ENCODE measurements around the gene FCN3. TPM values are rescaled to one million over a fixed set of nuclear protein-coding genes. Genes with fewer than 3 reads are reported as not detected.
A peak's percentile ranks its signal among the peaks of the same experiment; 100 is the strongest.
"Not testable (repeated sequence)": the region's sequence is repeated elsewhere in the genome, so short reads cannot be mapped to it uniquely, and the experiment has no call there.

FCN3 gene
- total RNA-seq, 1 donor = under 0.01 TPM

DNA sequence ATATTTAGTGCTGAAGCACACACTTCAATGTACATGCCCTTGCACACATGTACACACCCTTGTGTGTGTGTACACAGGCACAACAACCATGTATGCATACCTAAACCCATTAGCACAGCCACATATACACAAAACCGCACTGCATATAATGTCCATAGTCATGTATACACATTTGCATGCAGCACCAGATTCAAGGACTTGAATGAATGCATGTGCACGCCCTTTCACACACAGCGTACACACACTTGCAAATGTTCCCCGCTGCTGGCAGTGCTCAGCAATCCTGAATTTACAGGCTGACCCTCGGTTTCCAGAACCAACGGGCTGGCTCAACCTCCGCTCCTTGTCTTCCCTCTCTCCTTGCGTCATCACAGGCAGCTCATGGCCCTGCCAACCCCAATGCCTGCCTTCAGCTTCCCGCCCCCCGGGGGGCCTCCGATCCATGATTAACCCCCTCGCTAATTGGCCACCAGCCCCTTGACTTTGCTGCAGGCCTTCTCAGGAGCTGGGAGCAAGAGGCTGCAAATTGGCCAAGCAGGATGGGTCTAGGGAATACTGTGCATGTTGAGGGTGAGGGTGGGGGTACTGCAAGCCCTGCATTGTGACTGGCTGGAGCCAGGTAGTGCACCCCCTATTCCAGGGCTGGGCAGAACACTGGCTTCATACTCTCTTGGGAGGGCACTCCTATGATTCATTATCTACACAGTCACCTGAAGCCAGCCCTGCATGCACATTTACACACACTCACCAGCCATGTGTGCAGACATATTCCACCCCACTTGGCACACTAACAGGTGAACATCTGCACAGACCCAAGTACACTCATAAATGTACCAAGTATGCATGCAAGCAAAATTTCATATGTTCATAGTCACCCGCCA is 25.7 kb upstream of the FCN3 start:
- no peak for DNase-seq (ENCODE audit: low read depth in 2 of 3, low spot score in 2 of 3)

DNA sequence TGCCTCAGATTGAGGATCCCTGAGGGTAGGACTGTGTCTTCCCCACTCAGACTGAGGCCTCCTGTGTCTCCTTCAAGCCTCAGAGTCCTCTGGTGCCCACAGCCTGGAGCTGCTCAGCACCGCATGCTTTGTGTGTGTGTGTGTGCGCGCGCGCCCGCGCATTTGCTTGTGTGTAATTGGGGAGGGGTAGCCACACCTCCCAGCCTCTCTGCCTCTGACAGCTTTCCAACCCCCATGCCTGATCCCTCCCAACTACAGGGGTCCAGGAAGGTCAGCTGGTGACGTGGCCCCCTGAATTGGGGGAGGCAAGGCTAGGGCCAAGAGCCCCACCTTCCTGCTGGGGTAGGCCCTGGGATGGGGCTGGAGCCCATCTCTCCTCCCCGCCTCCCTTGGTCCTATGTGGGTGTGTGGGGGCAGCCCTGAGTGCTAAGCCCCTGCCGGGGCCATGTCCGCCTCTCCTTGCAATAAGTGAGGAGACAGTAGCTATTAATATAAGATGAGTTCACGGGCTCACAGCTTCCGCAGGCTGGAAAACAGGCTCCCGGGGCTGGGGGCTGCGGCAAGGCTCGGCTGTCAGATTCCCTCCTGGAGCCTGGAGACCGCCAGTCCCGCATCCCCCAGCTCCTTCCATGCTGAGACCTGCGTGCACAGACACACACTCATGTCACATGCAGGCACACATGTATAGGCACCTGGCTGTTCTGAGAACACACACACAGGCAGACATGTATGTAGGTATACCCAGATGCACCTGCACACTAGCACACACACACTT is 24.8 kb upstream of the FCN3 start:
- DNase-seq (ENCODE audit: low read depth in 2 of 3, low spot score in 2 of 3) = no peak

DNA sequence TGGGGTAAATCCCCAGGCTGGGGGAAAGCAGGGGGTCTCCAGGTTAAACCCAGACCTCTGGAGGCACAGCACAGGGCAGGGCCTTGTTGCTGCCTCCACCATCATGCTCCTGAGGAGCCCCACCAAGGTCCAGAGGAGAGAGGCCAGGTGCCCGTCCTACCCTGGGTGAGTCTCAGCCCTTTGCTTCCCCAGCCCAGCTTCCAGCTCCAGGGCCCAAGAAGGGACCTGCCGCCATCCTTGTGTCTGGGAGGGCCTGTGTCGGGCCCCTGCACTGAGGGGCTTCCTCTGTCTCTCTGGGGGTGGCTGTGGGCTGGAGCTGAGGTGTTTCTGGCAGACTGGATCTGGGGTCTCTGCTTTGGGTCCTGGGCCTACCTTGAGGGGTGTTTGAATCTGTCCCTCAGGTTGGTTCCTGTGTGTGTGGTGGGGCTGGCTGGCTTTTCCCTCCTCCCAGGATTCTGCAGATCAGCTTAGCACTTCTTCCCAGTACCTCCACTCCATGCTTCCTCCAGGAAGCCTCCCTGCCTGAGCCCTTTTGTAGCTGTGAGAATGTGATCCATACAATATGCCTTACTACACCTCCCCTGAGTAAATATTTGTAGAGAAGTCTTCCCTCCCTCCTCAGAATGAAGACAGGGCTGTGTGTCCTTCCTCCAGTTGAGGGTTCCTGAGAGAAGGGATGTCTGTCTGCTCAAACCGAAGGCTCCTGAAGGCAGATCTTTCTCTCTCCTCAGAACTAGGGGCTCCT is 24.0 kb upstream of the FCN3 start:
- no peak for DNase-seq (ENCODE audit: low read depth in 2 of 3, low spot score in 2 of 3)

DNA sequence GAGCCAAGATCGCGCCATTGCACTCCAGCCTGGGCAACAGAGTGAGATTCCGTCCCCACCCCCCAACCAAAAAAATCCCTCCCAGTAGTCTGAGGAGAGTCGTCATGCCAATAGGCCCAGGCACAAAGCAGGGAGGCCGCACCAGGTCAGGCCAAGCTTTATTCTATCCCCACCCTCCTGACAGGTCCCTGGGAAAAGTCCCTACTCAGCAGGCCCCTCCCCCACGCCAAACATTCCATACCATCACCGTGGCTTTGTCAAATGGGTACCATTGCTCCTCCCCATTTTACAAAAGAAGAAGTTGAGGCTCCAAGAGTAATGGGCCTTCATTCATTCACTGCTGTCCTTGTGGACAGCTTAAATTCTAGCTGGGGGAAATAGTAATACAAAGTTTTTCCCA is 23.1 kb upstream of the FCN3 start:
- DNase-seq (ENCODE audit: low read depth in 2 of 3, low spot score in 2 of 3) = no peak

DNA sequence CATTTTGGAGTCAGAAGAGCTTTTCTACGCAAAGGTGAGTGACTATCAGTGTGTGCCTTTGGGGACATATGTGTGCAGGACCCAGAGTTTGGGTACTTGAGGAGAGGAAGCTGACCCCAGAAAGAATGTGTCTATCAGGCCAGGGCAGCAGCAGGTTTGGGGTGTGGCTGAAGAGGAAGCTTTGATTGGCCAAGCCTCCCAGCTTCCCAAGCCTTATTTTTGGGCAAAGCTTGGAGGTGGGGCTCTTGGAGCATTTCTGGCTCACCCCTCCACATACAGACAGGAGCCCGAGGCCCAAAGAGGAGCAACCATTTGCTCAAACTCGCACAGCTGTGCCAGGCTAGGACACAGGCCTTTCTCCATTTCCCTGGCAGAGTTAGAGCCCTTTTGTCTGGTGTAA is 22.5 kb upstream of the FCN3 start:
- no peak for DNase-seq (ENCODE audit: low read depth in 2 of 3, low spot score in 2 of 3)

DNA sequence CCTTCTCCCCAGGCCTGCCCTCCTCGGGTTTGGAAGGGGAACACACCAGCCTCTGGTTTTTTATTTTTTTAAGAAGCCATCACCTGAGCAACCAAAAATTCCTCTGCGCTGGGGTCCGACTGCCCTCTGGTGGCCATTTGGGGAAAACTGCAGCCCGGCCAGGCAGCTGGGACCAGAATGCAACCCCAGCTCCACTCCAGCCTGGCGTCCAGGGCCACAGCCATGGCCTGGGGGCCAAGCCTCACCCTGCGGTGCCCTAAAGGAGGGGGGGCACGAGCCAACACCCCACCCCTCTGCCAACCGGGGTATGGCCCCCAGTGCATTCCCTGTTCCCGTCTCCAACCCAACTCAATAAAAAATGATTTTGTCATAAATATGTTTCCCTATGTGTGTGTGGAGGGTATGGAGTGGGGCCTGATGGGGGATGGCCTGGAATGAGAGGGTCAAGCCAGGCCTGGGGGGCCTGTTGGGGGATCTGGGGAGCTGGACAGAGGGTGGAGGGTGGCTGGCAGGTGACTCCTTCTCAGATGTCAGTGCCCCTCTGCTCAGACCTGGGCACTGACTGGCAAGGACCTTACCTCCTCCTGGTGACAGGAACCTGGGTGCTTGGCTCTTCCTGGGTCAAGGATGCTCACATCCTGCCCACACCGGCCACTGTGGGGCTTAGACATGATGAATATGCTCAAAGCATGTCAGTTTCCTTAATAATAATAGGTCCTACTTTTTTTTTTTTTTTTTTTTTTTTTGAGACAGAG is 21.0 kb upstream of the FCN3 start:
- DNase-seq (ENCODE audit: low read depth in 2 of 3, low spot score in 2 of 3) = peak; percentile 70 to 90 (median 80)

DNA sequence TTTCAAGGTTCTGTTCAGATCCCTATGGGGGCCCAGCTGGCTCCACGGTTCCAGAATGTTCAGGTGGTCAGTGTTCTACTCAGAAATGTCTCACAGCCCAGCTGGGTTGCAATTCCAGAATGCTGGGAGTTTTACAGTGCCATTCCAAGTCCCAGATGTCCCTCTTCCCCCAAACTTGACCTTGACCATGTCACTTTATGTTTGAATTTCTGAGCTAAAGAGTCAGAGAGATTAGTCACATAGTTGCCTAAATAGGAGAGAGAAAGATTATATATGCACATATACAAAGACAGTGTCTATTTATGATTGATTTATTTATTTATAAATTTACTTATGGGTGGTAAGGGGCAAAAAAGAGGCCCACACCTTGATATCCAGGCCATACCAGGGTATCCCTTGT is 20.3 kb upstream of the FCN3 start:
- no peak for DNase-seq (ENCODE audit: low read depth in 2 of 3, low spot score in 2 of 3)

DNA sequence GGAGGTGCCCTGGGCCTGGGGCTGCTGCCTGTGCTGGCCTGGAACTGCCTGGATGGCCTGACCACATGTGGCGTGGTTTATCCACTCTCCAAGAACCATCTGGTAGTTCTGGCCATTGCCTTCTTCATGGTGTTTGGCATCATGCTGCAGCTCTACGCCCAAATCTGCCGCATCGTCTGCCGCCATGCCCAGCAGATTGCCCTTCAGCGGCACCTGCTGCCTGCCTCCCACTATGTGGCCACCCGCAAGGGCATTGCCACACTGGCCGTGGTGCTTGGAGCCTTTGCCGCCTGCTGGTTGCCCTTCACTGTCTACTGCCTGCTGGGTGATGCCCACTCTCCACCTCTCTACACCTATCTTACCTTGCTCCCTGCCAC is 19.6 kb upstream of the FCN3 start:
- DNase-seq (ENCODE audit: low read depth in 2 of 3, low spot score in 2 of 3) = no peak

DNA sequence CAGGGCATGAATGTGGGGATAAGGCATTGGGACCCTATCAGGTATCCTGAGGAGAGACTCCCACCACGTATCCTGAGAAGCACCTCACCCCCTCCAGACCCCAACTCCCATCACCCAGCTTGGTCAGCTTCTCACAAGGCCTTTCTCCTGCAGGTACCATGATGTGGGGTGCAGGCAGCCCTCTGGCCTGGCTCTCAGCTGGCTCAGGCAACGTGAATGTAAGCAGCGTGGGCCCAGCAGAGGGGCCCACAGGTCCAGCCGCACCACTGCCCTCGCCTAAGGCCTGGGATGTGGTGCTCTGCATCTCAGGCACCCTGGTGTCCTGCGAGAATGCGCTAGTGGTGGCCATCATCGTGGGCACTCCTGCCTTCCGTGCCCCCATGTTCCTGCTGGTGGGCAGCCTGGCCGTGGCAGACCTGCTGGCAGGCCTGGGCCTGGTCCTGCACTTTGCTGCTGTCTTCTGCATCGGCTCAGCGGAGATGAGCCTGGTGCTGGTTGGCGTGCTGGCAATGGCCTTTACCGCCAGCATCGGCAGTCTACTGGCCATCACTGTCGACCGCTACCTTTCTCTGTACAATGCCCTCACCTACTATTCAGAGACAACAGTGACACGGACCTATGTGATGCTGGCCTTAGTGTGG is 19.1 kb upstream of the FCN3 start:
- DNase-seq (ENCODE audit: low read depth in 2 of 3, low spot score in 2 of 3) = no peak

DNA sequence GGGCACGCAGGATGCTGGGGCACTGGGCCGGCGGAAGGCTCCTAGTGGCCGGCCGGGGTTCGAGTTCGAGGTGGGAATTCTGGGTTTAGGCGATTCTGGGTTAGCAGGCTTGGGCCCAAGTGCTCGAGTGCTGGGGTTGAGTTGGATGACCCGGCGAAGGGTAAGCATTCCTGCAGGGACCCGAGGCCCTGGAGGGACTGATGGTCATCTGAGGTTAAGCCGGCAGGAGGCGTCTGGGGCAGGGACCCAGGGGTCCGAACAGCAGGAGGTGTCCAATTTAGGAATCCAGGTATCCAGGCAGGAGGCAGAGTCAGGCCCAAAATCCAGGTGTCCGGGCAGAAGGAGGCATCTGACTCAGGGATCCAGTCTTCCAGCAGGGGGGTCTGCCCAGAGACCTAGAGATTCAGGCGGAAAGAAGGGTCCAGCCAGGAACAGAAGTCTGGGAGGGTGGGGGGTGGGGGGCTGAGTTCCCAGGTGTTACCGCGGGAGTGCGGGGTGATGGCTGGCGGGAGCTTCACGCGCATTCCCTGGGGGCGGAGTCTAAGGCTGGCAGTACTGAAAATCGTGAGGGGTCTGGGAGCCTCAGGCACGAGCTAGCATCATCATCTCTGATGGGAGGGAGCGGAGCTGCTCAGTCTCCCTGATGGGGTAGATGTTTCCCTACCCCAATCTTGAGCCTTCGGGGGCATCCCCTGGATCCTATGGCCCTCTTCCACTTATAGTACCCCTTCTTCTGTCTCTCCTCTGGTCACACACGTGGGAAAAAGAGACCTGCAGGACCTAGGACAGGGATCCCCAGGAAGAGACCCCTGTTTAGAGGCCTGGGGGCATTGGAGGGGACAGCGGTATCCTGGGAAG is 18.4 kb upstream of the FCN3 start:
- no peak for DNase-seq (ENCODE audit: low read depth in 2 of 3, low spot score in 2 of 3)

DNA sequence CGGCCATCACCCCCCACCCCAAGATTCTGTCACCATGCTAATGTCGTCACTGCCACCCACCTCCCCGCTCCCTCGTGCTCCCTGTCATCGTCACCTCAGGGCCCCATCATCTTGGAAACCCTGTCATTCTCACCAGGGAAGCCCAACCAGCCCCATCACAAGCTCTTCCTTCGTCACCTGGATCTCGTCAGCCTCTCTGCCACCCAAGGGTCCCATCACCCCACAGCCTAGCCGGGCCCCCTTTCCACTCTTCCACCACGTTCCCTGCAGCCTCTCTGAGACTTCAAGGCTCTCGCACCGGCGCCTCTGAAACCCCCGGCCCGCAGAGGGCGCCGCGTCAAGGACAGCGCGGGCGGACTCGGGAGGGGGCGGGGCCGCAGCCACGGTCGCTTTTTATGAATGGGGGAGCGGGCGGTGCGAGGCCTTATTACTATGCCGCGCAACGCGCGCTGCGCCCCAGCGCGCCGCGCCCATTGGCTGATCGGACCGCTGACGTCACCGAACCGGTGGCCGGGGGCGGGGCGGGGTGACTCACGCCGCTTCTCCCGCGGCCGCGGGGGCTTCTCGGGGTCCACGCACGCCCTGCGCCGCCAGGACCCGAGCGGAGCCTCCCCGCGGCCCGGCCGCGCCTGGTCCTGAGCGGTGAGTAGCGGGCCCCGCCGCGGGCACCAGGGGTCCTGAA is 17.6 kb upstream of the FCN3 start, which contains the start of gene GPR3:
TSS of gene GPR3 (plus strand) at position 527 of the 682 bp plus-strand sequence. CDS start 1,177 bp downstream, outside the sequence.
- peak; percentile 86 to 95 (median 94) for DNase-seq (ENCODE audit: low read depth in 2 of 3, low spot score in 2 of 3)

DNA sequence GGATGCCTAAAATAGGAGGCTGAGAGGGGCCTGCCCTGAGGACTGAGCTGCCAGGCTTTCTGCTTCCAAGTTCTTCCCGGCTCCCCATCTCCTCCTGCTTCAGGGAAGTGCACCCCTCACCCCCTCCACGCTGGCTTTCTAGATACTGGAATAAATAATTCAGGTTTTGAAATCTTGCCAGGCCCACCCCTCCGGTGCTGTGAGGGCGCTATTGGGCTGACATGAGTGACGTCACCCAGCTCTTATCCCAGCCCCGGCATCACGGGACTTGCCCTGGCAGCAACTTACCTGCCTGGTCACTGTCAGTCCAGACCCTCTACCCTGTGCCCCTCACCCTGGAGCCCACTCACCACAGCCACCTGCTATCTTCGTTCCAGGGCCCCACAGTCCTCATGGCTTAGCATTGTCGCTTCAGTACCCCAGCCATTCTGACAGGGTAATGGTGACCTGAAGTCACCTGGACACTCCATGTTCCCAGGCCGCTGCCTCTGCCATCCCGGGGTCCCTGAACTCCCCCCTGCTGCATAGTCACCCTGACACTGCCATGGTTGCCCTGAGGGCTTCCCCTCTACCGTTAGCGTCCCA is 17.0 kb upstream of the FCN3 start:
- peak in 2 of 3 donors; percentile 62 to 63 for DNase-seq (ENCODE audit: low read depth in 2 of 3, low spot score in 2 of 3)

DNA sequence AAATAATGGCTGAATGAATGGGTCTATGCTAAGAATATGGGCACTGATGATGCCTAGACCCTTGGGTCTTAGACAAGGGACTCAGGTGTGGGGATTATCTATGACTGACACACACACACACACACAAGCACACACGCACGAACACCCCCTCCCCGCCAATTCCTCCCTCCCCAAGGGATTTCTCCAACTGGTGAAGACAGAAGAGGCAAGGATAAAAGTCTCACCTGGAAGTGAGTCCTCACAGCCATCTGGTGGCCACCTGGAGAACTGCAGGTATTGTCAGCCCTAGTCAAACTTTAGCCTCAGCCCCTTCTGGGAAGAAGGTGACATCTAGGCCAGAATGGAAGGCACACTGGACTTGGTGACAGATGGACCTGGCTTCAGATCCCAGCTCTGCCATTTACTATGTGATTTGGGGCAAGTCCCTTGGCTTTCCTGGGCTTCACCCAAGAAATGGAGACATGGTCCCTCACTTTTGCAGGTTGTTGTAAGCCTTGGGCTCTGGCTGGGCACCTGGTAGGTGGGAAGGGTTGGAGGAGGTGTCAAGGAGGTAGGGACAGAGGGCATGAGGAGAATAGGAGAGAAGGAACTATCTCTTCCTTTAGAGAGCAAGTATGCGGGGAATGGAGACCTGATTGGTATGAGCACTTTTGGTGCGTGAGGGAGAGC is 13.8 kb upstream of the FCN3 start:
- peak; percentile 53 to 59 (median 53) for DNase-seq (ENCODE audit: low read depth in 2 of 3, low spot score in 2 of 3)

DNA sequence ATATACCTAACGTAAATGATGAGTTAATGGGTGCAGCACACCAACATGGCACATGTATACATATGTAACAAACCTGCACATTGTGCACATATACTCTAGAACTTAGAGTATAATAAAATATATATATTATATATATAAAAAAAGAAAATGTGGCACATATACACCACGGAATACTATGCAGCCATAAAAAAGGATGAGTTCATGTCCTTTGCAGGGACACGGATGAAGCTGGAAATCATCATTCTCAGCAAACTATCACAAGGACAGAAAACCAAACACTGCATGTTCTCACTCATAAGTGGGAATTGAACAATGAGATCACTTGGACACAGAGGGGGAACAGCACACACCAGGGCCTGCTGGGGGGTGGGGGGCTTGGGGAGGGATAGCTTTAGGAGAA is 10.2 kb upstream of the FCN3 start:
- not testable (repeated sequence) for DNase-seq (ENCODE audit: low read depth in 2 of 3, low spot score in 2 of 3)

DNA sequence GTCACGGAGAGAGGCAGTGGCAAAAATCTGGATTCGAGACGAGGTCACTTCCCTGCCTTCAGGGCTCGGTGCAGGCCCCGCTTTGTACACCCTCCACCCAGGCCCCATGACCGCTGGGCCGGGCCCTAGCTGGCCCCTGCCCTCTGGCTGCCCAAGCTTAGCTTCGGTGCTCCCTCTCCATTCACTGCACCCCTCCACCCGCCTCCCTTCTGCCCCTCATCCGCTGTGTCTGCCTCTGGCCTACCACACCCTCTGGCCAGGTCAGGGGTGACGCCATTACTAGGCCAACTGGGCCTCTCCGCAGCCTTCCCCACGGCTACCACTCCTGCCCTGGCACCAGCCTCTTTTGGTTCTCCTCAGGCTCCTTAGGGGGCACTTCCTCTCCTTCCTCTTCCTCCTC is 9.0 kb upstream of the FCN3 start:
- DNase-seq (ENCODE audit: low read depth in 2 of 3, low spot score in 2 of 3) = no peak

DNA sequence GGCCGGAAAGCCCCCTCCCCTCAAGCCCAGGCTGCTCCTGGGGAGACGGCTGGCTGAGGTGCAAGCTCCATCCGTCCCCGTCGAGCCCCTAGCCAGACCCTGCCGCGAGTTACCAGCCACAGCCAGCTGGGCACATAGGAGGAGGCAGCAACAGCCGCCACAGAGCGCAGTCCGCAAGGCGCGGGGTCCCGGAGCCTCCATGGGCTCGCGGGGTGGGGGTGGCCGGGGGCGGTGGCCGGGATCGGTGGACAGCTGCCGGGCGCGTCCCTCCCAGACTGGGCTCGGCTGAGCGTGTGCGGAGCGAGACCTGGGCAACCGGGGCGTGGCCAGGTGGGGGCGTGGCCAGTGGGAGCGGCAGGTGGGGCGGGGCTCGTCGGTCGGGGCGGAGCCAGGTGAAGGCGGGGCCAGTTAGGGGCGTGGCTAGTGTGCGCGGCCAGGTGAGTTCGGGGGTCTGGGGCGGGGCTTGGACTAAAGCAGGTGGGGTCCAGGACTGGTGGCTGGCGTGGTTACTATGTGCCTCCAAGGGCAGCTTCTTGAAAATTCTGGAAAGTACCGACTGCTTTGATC is 8.5 kb upstream of the FCN3 start, which contains the start of gene CD164L2:
TSS of gene CD164L2 (minus strand) at position 295 of the 567 bp plus-strand sequence. CDS start at position 201, 94 bp downstream.
- peak in 1 of 3 donors; percentile 34 for DNase-seq (ENCODE audit: low read depth in 2 of 3, low spot score in 2 of 3)

Data from hematopoietic multipotent progenitor cell (in vitro differentiated cells).